Measurements from ENCODE around the gene FAM3D.

The FAM3D gene

DNA sequence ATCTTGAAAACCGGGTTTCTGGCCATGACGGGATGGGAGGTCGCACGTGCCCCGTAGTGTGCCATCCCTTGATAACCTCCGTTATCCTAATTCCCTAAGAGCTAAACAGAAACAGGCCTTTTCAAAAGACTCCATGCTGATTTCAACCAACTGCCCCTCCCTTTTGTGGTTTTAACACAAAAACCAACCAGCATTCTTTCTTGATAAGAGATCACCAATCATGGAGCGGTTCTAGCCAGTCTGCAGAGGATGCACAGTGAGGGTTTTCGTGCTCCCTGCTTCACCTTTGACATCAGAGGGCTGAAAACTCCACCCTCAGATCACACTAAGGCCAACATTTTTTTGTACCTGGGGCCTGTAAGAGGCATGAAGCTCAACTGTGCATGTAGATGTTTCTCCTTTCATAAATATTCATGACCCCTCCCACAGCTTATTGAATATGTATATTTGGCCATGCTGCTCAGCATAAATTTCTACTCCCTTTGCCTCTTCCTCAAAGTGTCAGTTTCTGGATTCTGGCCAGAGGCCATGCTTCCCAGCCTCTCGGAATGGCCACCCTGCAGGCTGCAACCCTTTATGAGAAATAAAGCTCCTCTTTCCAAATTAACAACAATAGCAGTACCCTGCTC, 41.3 kb downstream of the FAM3D start:
- no peak for DNase-seq

DNA sequence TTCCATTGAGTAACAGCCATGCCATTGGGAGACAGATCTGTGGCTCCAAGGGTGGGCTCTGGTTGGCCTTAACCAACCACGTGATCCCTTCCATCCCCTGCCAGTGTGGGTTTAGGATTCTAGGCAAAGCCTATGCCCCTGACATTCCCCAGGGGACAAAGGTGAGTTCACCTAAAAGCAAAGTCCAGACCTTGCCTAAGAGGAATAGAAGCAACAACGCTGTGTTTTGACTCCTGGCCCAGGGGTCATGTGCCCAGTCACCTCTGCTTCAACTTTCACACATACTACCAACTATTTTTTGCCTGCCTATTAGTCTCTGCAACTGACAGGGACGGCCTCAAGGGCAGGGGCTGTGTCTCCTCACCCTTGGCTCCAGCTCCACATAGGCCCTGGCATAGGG, 42.0 kb downstream of the FAM3D start:
- no peak for DNase-seq

GRCh38 chr3:58623961-58624360, 42.6 kb downstream of the FAM3D start:
- no peak for DNase-seq

- DNase-seq: no peak
These were observed 43.1 kb downstream of the FAM3D start for GRCh38 chr3:58623478-58623877.

DNA sequence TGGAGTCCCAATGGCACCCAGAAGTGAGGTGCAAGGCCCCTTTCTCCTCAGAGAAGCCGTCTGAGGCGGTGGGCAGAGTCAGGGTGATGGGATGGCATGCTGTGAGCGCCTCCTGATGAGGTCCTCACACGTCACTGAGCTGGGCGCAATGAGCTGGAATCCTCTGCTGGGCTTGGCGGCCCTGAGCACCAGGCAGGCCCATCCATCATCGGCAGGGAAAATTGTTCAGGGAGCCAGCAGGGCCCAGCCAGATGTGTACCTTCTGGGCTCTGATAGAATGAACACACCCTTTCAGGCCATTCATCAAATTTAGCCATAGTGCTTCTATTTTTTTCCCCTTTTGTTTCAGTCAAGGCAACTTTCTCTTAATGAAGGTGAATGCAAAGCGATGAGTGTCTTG, 43.7 kb downstream of the FAM3D start:
- no peak for DNase-seq

GRCh38 chr3:58622436-58622835, 44.1 kb downstream of the FAM3D start:
- DNase-seq: no peak

GRCh38 chr3:58621086-58621830, 45.3 kb downstream of the FAM3D start:
- no peak for DNase-seq

- DNase-seq: no peak
These were observed 46.2 kb downstream of the FAM3D start for GRCh38 chr3:58620421-58620820.

DNA sequence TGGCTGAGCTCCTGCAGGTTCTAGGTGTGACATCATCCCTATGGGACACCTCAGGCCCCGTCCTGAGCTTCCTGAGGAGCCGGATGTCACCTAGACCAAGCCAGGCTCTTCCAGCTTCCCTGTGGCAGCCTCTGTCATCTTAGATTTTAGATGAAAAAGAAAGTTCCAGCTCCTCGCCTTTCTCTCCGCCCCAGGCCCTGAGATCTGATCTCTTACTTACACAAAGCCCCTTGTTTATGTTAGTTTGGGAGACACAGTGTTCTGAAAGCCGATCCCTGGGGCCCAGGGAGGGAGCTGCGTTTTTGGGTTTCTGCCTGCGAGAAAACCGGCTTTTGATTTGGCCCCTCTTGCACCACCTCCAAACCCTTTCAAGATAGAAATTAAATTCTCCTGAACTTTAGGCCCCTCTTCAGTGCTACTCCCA, 49.2 kb downstream of the FAM3D start:
- DNase-seq: no peak

DNA sequence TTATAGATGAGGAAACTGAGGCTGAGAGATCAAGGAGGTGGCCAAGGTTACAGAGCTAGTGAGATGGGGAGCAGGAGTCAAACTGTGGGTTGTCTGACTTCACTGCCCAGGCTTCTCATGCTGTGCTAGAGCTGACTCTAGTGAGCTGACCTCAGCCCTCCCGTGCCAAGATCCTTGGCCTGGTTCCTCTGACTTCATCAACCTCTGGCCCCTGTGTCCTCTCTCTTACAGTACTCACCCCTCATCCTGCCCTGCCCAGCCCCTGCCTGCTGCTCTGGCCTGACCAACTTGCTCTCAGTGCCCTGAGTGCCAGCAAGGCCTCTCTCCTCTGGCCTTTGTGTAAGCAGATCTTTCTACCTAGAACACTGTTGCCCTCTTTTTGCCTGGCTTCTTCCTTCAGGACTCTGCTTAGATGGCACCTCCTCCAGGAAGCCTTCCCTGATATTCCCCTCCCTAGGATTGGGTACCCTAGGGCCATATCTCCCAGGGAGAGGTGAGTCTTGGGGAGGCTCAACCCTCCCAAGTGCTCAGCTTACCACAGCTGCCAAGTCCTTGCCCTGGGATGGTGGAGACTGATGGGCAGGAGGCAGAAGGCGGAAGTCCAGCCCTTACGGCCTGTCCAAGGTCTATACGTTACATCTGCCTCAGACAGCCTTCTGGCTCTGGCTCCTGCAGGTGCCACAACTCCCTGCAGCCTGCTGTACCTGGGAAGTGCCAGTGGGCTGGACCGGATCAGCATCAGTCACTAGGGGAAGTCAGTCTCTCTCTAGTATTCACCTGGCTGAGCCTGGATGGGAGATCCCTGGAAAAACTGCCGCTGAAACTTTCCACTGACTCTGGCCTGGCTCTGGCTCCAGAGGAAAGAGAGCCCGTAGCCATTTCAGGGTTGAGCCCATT, 53.1 kb downstream of the FAM3D start:
- DNase-seq: no peak

GRCh38 chr3:58612830-58613229, 53.7 kb downstream of the FAM3D start:
- no peak for DNase-seq

GRCh38 chr3:58609990-58610389, 56.6 kb downstream of the FAM3D start:
- DNase-seq: no peak

- DNase-seq: no peak
These were observed 57.9 kb downstream of the FAM3D start for GRCh38 chr3:58608648-58609047.

DNA sequence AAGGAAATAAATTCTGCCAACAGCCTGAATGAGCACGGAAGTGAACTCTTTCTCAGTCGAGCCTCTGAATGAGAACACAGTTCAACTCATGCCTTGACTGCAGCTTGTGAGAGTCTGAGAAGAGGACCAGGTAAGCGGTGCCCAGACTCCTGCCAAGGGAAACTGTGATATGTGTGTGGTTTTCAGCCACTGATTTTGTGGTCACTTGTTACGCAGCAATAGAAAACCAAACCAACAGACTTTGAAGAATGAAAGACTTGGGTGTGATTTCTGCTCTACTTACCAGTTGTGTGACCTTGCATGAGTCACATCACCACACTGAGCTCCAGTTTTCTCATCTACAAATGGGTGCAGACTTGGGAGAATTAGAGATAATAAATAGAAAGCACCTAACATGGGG, 58.8 kb downstream of the FAM3D start:
- DNase-seq: no peak

DNA sequence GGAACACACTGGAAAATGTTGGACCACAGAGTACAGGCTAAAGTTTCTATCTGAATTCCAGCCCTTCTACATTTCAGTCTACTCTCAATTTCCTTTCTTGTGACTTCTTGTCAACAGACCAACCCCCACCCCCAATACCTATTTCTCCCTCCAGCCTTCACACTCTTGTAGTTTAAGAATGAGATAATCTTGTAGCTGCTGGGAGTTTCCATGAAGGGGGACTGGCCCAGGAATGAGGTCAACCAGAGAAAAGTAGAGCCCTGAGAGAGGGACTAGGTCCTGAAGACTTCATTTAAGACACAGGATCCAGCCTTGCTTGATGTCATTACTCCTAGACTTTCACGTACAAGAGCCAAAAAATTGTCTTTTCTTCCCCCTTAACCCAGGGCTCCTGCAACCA, 59.9 kb downstream of the FAM3D start:
- DNase-seq: no peak

DNA sequence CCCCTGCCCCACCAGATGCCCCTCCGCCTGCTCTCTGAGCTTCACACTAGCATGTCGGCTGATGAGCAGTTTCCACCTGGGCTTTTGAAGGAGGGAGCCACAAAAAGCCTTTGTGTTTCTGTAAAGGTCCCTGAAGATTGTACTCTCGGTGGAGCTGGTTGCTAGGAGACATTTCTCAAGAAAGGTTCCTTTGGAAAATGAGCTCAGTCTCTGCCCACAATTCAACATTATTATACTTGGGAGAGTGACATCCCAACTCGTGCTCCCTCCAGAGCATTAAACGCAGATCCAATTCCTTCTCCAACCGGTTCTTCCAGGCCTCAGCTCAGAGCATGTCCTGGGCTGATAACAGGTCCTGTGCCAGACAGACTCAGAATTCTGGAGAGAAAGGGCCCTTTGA, 62.5 kb downstream of the FAM3D start:
- DNase-seq: no peak

DNA sequence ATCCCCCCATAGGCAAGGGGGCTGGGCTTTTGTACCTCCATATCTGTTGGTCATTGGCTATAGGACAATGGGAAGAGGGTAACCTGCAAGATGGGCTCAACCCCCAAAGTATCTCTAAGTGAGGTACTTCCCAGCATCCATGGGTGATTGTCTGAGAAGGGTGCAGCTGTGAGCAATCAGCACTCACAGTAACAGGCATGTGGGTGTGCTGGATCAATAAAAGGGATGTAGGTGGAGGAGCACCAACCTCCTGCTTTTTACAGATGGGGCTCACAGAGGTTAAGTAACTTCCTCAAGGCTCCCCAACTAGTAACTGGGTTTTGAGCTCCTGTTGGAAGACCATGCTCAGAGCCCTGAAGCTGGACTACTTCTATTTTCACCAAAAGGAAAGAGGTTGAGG, 63.0 kb downstream of the FAM3D start:
- DNase-seq: no peak

GRCh38 chr3:58597770-58598310, 68.7 kb downstream of the FAM3D start:
- DNase-seq: no peak

DNA sequence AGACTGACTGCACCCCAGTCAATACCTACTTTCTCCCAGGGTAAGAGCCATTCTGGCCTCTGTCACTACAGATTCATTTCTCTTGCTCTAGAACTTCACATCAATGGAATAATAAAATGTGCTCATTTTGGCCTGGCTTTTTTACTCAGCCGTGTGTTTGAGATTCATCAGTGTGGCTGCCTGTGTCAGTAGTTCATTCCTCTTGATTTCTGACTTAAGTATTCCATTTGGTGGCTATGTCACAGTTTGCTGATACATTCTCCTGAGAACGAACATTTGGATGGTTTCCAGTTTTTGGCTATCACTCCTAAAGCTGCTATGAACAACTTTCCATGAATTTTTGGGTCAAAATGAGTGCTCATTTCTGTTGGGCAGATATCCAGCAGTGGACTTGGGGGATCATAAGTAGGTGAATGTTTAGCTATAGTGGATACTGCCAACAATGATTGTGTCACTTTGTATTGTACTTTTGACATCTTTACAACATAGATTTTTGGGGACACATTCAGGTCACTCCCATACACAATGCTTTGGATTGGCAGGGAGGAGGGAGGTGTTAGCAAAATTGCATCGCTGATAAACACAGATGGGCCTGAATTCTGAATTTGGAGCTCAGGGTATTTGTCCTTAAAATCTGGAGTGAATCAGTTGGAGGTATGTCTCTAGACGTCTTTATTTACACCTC, 69.6 kb downstream of the FAM3D start:
- DNase-seq: no peak

DNA sequence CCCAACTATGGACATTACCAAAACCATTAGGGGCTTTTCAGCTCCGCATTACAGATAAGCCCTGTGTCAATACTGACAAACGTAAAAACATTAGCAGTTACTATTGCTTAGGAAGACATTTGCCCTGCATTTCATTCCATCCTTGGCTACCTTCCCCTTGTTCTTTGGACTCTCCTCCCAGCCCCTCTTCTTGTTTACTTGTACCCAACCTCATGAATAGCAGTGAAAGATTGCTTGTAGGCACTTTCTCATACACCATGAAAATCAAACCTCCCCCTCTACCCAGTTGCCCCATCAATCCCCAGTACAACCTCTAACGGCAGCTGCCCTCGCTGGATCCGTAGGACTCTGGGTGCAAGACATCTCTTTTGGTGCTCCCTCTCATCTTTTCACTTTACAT, 72.5 kb downstream of the FAM3D start:
- DNase-seq: no peak

DNA sequence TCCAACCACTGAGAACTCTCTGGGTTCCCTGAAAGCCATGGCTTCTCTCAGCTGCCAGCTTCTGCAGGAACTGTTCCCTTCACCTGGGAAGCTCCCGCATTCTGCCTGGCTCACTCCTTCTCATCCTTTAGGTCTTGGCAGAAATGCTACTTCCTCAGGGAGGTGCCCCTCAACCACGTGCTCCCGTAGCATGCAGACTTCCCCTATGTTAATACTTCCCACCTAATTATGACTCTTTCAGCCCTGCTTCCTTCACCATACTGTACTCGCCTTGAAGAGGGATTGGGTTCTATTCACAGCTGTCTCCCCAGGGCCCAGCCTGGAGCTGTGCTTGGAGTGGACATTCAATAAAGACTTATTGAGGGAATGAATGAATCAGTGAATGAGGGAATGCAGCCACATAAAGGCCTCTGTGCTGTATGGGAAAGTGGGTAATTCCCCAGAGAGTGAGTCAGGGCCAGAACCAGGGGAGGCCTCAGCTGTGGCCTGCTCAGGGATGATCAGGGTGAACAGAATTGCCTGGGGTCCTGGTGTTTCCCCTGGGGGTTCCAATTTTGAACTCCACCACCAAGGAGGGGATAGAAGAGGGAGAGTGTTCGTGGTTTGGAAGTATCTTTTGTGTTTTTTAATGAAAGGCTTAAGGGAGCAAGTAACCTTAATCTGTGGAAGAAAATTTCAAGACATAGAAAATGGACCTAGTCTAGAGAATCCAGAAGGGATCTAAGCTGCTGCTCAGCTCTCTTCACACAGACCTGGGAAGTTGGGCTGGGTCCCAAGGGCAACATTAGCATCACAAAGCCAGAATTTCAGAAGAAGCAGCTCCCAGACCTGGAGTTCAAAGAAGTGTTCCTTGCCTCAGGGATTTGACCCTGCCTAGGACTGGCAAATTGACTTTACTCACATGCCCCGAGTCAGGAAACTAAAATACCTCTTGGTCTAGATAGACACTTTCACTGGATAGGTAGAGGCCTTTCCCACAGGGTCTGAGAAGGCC, 74.8 kb downstream of the FAM3D start:
- DNase-seq: no peak

All from activated naive CD4-positive, alpha-beta T cell treated with Interleukin-2 at 50 U/mL for 16 hours (primary cell).